Measurements from ENCODE around the gene ORM2. TPM values are rescaled to one million over a fixed set of nuclear protein-coding genes. Genes with fewer than 3 reads are reported as not detected.
"Not testable (repeated sequence)": the region's sequence is repeated elsewhere in the genome, so short reads cannot be mapped to it uniquely, and the experiment has no call there.

Gene ORM2
- total RNA-seq, 4 donors from 2014 or later, result not detected

GRCh38 chr9:114317665-114318357 is 11.9 kb upstream of the ORM2 start:
- no peak for DNase-seq
- Histone ChIP-seq H3K4me1 (peaks cover 0 to 4% (median 0%) of the 10 kb centered on the region in 3 donors), H3K36me3 (no peaks in the 10 kb centered on the region), H3K27me3 (peaks cover 0 to 28% (median 0%) of the 10 kb centered on the region in 4 donors), H3K9me3 (no peaks in the 10 kb centered on the region), H3K4me3 (no peak overlapping the region), H3K27ac (no peak overlapping the region)
- 68 to 75% methylated on average over 8 of the region's 8 CpGs for WGBS, 2 donors
- intact Hi-C loops (cut with DNase I), result no loop called here
- TF ChIP-seq POLR2A (IDR thresholded peaks at IDR 0.05) (no peak), CTCF (IDR thresholded peaks at IDR 0.05) (no peak)

GRCh38 chr9:114318416-114318815 is 11.3 kb upstream of the ORM2 start:
- no peak for TF ChIP-seq POLR2A (IDR thresholded peaks at IDR 0.05)
- TF ChIP-seq CTCF (IDR thresholded peaks at IDR 0.05), result no peak
- Histone ChIP-seq H3K36me3 (no peaks in the 10 kb centered on the region), H3K4me1 (peaks cover 0 to 4% (median 0%) of the 10 kb centered on the region in 3 donors), H3K9me3 (no peaks in the 10 kb centered on the region), H3K27ac (no peak overlapping the region), H3K27me3 (peaks cover 0 to 28% (median 0%) of the 10 kb centered on the region in 4 donors), H3K4me3 (no peak overlapping the region)
- intact Hi-C loops (cut with DNase I), result no loop called here
- WGBS, 2 donors, result 75 to 85% methylated on average over 5 to 6 of the region's 8 CpGs
- no peak for DNase-seq

- no peak overlapping the region for H3K4me3 ChIP-seq
- peaks cover 0 to 31% (median 0%) of the 10 kb centered on the region in 4 donors for H3K27me3 ChIP-seq
- no peak for DNase-seq
- intact Hi-C loops (cut with DNase I), result no loop called here
- 36 to 37% methylated on average over 3 of the region's 3 CpGs for WGBS, 2 donors
- H3K9me3 ChIP-seq, result no peaks in the 10 kb centered on the region
- H3K36me3 ChIP-seq, result no peaks in the 10 kb centered on the region
- no peak overlapping the region for H3K27ac ChIP-seq
- H3K4me1 ChIP-seq, result peaks cover 0 to 4% (median 0%) of the 10 kb centered on the region in 3 donors
- TF ChIP-seq CTCF (IDR thresholded peaks at IDR 0.05), result no peak
- TF ChIP-seq POLR2A (IDR thresholded peaks at IDR 0.05), result no peak
Measured at GRCh38 chr9:114319147-114319546, 10.5 kb upstream of the ORM2 start.

- H3K27ac ChIP-seq; DNase-seq; H3K4me1 ChIP-seq; intact Hi-C loops (cut with DNase I); H3K9me3 ChIP-seq; H3K36me3 ChIP-seq; H3K4me3 ChIP-seq: not testable (repeated sequence)
- peaks cover 0 to 37% (median 0%) of the 10 kb centered on the region in 4 donors for H3K27me3 ChIP-seq
- WGBS, 2 donors, result 66 to 70% methylated on average over 7 of the region's 7 CpGs
Measured at GRCh38 chr9:114320710-114321109, 9.0 kb upstream of the ORM2 start.

- H3K4me1 ChIP-seq, result peaks cover 0 to 2% (median 0%) of the 10 kb centered on the region in 3 donors
- WGBS, 2 donors, result 61 to 65% methylated on average over 8 of the region's 8 CpGs
- no peak for TF ChIP-seq CTCF (IDR thresholded peaks at IDR 0.05)
- TF ChIP-seq POLR2A (IDR thresholded peaks at IDR 0.05), result no peak
- peaks cover 0 to 37% (median 0%) of the 10 kb centered on the region in 4 donors for H3K27me3 ChIP-seq
- H3K4me3 ChIP-seq, result no peak overlapping the region
- DNase-seq, result no peak
- H3K9me3 ChIP-seq, result no peaks in the 10 kb centered on the region
- no peaks in the 10 kb centered on the region for H3K36me3 ChIP-seq
- no peak overlapping the region for H3K27ac ChIP-seq
- intact Hi-C loops (cut with DNase I), result no loop called here
Measured at GRCh38 chr9:114321759-114322158, 7.9 kb upstream of the ORM2 start.

- H3K27ac ChIP-seq; H3K9me3 ChIP-seq; DNase-seq; intact Hi-C loops (cut with DNase I); H3K36me3 ChIP-seq; H3K4me3 ChIP-seq; H3K4me1 ChIP-seq: not testable (repeated sequence)
- 67 to 73% methylated on average over 11 of the region's 12 CpGs for WGBS, 2 donors
- peaks cover 0 to 37% (median 0%) of the 10 kb centered on the region in 4 donors for H3K27me3 ChIP-seq
Measured at GRCh38 chr9:114322160-114322818, 7.4 kb upstream of the ORM2 start.

- H3K27me3 ChIP-seq, result peaks cover 0 to 42% (median 0%) of the 10 kb centered on the region in 4 donors
- intact Hi-C loops (cut with DNase I); H3K36me3 ChIP-seq; H3K4me3 ChIP-seq; H3K9me3 ChIP-seq; H3K27ac ChIP-seq; H3K4me1 ChIP-seq; DNase-seq: not testable (repeated sequence)
- no CpG with 5 or more reads among the region's 15 CpGs for WGBS, 2 donors
Measured at GRCh38 chr9:114322831-114323531, 6.7 kb upstream of the ORM2 start, which contains the start of gene ORM1. ORM1 (plus strand) TSS chr9:114323098; CDS start chr9:114323134, 36 bp downstream.

- H3K9me3 ChIP-seq; intact Hi-C loops (cut with DNase I); H3K4me3 ChIP-seq; H3K36me3 ChIP-seq; H3K4me1 ChIP-seq; H3K27ac ChIP-seq; DNase-seq: not testable (repeated sequence)
- H3K27me3 ChIP-seq, result peaks cover 0 to 44% (median 0%) of the 10 kb centered on the region in 4 donors
- 59 to 60% methylated on average over 3 to 5 of the region's 6 CpGs for WGBS, 2 donors
Measured at GRCh38 chr9:114323849-114324248, 5.8 kb upstream of the ORM2 start.

Data from esophagus squamous epithelium (tissue), 5 donors.